GM23338 (cell line): ENCODE results near the gene ZNF334.

ENCODE experiments used
- CTCF ChIP-seq, 2 experiments: fragments of 200-600 bp in 1 of 2; sonication (generic) in 1 of 2; conservative IDR thresholded peaks; 2 replicates each; pipeline versions ENCODE4 v1.5.1 to v1.6.1; 2016 to 2017; ENCODE audit warnings: antibody characterized with exemption in 2 of 2, low read depth in 2 of 2, mild to moderate bottlenecking in 2 of 2, moderate library complexity in 1 of 2
- EZH2 ChIP-seq: fragments of 200-600 bp; sonication (generic); IDR thresholded peaks from one replicate; pipeline ENCODE4 v1.8.0; 2017; ENCODE audit warnings: antibody characterized with exemption, mild to moderate bottlenecking, low read depth; ENCODE audit not compliant: unreplicated experiment
- POLR2AphosphoS5 ChIP-seq: IDR thresholded peaks from 2 replicates; pipeline ENCODE4 v1.6.1; 2016; ENCODE audit warnings: antibody characterized with exemption, low read depth

DNA sequence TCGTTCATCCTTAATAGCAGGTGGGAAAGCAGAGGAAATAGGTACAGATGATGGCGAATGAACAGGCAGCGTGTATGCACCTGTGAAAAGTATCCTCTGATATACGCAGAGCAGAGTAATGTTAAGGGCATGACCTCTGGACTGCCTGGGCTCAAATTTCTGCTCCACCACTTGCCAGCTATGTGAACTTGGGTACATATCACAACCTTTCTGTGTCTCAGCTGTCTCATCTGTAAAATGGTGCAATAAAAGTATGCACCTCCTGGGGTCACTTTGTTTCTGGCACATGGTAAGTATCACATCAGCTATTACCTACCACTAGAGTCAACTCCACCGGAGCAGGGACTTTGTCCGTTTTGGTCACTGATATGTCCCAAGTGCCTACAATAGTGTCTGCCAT is 34.6 kb upstream of the ZNF334 start:
- TF ChIP-seq EZH2 (no peak), POLR2AphosphoS5 (no peak), CTCF (conservative IDR thresholded peaks at IDR 0.05; ENCODE audit: low read depth in 2 of 2) (no peak)
